HL-60 (cell line): ENCODE measurements around the gene ARMH3.
A peak's percentile ranks its signal among the peaks of the same experiment; 100 is the strongest.

Experiments
- DNase-seq, 2 experiments: peaks; one replicate each; pipeline ENCODE4 v3.0.0-alpha.2; 2010 to 2020; ENCODE audit warnings: low read depth in 1 of 2, low spot score in 1 of 2
- H3K27ac ChIP-seq: fragments of 250-450 bp; sonication (Bioruptor Pico); replicated peaks from 2 replicates; pipeline ENCODE4 v1.5.1; 2020; ENCODE audit warnings: mild to moderate bottlenecking, moderate library complexity
- H3K27me3 ChIP-seq: fragments of 250-450 bp; sonication (Bioruptor Pico); 2 replicates; pipeline ENCODE4 v1.5.1; 2021; ENCODE audit warnings: mild to moderate bottlenecking, moderate library complexity; ENCODE audit not compliant: insufficient read depth, poor library complexity, severe bottlenecking
- H3K4me3 ChIP-seq: replicated peaks from 2 replicates; pipeline ENCODE4 v1.5.1; 2011; ENCODE audit warnings: mild to moderate bottlenecking, control low read depth, low read length; ENCODE audit not compliant: insufficient read depth
- CTCF ChIP-seq: IDR thresholded peaks from one replicate; pipeline ENCODE4 v1.5.1; 2011; ENCODE audit warnings: low read length, control low read depth, inconsistent platforms; ENCODE audit not compliant: insufficient read depth
- GABPA ChIP-seq: IDR thresholded peaks from 2 replicates; pipeline ENCODE4 v1.6.1; 2012; ENCODE audit warnings: low read depth
- POLR2AphosphoS5 ChIP-seq: IDR thresholded peaks from 2 replicates; pipeline ENCODE4 v1.6.1; 2012; ENCODE audit warnings: low read depth
- REST ChIP-seq: IDR thresholded peaks from 2 replicates; pipeline ENCODE4 v1.6.1; 2012; ENCODE audit warnings: low read depth; ENCODE audit not compliant: insufficient replicate concordance
- SPI1 ChIP-seq: IDR thresholded peaks from 2 replicates; pipeline ENCODE4 v1.6.1; 2012; ENCODE audit warnings: low read depth, mild to moderate bottlenecking, borderline replicate concordance

Gene ARMH3

GRCh38 chr10:101892782-101893391 lies 163.1 kb downstream of the ARMH3 start:
- TF ChIP-seq REST (no peak), POLR2AphosphoS5 (no peak), CTCF (no peak), GABPA (no peak)
- H3K27me3 ChIP-seq: no peaks in the 10 kb centered on the region
- H3K27ac ChIP-seq: no peak overlapping the region
- H3K4me3 ChIP-seq: no peak overlapping the region
- DNase-seq: no peak

- Histone ChIP-seq H3K27ac (no peak overlapping the region), H3K4me3 (no peak overlapping the region), H3K27me3 (no peaks in the 10 kb centered on the region)
- no peak for TF ChIP-seq GABPA
- TF ChIP-seq CTCF: peak; percentile 72
- DNase-seq: peak; percentile 32 to 80
Observed at GRCh38 chr10:101889256-101890210, 166.4 kb downstream of the ARMH3 start.

GRCh38 chr10:101888251-101888949 lies 167.6 kb downstream of the ARMH3 start:
- no peaks in the 10 kb centered on the region for H3K27me3 ChIP-seq
- DNase-seq: no peak
- TF ChIP-seq SPI1: no peak
- no peak for TF ChIP-seq POLR2AphosphoS5
- TF ChIP-seq REST: no peak
- TF ChIP-seq GABPA: no peak
- TF ChIP-seq CTCF: no peak
- no peak overlapping the region for H3K27ac ChIP-seq
- no peak overlapping the region for H3K4me3 ChIP-seq
